ENCODE results near the gene BRME1. TPM values are rescaled to one million over a fixed set of nuclear protein-coding genes. Genes with fewer than 3 reads are reported as not detected.
A peak's percentile ranks its signal among the peaks of the same experiment; 100 is the strongest.

Gene BRME1
- total and polyA plus RNA-seq, 9 donors = 0.57 to 3.7 (median 2.3) TPM

DNA sequence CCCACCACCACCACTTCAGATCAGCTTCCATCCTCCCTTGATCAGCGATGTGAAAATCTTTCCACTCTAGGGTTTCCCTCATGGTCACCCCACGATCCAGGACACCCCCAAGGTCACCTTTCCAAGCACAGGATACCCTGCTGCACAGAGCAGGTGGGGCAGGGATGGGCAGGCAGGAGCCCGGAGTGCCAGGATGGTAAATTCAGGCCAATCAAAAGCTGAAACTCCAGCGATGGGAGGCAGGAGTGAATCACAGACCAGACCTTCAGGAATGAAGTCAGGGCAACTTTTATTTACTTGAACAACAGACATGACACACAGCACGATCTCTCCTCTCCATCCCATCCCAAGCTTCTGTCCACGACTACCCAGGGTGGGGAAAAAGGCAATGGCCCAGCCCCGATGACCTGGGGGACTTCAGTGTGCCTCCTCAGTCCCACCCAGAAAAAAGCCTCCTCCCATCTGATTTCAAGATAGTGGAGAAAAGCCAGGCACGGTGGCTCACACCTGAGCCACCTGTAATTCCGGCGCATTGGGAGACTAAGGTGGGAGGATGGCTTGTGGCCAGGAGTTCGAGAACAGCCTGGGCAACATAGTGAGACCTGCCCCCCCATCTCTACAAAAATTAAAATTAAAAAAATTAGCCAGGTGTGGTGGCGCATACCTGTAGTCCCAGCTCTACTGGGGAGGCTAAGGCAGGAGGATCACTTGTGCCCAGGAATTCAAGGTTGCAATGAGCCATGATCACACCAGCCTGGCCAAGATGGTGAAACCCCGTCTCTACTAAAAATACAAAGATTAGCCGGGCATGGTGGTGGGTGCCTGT is 71.5 kb downstream of the BRME1 start:
- Histone ChIP-seq H3K4me1 (ENCODE audit: insufficient read depth) (peaks cover 12% of the 10 kb centered on the region), H3K9me3 (no peaks in the 10 kb centered on the region), H3K36me3 (peaks cover 3% of the 10 kb centered on the region), H3K4me3 (no peak overlapping the region), H3K27ac (peak overlapping the region; percentile 60 to 83), H3K27me3 (no peaks in the 10 kb centered on the region)
- DNase-seq = peak in 1 of 5 donors; percentile 45
- intact Hi-C loops (cut with DNase I) = loop anchor here in 2 of 4 donors (5.0 kb wide), 1 partner anchor 37 kb away; the partner anchor contains the start of gene ZSWIM4 (in 2 of the 2)
- WGBS, 3 donors = 69 to 72% (median 71%) methylated on average over 14 of the region's 14 CpGs
- TF ChIP-seq POLR2A (IDR thresholded peaks at IDR 0.05) (no peak), EP300 (IDR thresholded peaks at IDR 0.05) (no peak)
- TF ChIP-seq, protein P1, sequence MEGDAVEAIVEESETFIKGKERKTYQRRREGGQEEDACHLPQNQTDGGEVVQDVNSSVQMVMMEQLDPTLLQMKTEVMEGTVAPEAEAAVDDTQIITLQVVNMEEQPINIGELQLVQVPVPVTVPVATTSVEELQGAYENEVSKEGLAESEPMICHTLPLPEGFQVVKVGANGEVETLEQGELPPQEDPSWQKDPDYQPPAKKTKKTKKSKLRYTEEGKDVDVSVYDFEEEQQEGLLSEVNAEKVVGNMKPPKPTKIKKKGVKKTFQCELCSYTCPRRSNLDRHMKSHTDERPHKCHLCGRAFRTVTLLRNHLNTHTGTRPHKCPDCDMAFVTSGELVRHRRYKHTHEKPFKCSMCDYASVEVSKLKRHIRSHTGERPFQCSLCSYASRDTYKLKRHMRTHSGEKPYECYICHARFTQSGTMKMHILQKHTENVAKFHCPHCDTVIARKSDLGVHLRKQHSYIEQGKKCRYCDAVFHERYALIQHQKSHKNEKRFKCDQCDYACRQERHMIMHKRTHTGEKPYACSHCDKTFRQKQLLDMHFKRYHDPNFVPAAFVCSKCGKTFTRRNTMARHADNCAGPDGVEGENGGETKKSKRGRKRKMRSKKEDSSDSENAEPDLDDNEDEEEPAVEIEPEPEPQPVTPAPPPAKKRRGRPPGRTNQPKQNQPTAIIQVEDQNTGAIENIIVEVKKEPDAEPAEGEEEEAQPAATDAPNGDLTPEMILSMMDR (IDR thresholded peaks at IDR 0.05) = no peak

DNA sequence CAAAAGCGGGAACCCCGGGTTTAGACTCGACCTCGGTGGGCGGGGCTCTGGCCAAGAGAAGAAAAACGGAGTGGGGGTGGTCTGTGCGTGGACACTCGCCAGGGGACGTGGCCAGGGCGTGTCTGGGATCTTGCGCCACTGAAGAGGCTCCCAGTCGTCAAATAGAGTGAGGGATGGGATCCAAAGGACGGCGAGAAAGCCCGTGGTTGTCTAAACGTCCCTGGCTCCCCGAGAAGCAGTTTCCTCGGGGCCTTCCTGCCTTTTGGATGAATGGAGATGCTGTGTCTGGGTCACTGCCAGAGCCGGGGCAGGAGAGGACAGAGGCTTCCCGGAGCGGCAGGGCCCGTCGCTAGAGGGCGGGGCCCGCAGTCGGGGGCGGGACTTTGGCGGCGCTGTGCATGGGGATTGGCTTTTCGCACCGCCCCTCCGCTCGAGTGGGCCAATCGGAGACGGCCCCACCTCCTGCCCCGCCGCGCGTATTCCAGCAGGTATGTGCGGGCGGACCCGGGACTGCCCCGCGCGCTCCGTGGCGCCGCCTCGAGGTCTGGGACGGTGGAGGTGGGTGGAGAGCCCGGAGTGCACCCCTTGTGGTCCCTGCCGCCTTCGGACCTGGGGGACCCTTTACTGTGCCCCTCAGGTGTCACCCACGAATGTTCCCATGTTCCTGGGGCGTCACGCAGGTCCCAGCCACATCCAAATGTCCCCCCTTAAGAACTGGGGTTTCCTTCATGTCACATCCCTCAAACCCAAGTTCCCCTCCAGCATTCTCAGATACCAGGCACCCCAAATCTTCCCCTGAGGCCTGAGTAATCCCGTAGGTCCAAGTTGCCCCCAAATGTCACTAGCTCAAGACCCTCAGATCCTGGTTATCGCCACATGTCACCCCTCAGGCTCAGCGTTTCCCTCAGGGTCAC is 72.3 kb downstream of the BRME1 start:
- H3K9me3 ChIP-seq = no peaks in the 10 kb centered on the region
- TF ChIP-seq POLR2A (IDR thresholded peaks at IDR 0.05) = no peak
- TF ChIP-seq, protein P1 (IDR thresholded peaks at IDR 0.05) = peak in 2 of 3 donors; percentile 52 to 53
- intact Hi-C loops (cut with DNase I) = loop anchor here in 2 of 4 donors (5.0 kb wide), 1 partner anchor 36 kb away; the partner anchor contains the start of gene ZSWIM4 (in 2 of the 2)
- H3K36me3 ChIP-seq = peaks cover 3% of the 10 kb centered on the region
- H3K27me3 ChIP-seq = no peaks in the 10 kb centered on the region
- peak; percentile 95 to 98 (median 97) for DNase-seq
- H3K4me3 ChIP-seq = peak overlapping the region; percentile 22
- peak overlapping the region; percentile 60 to 83 for H3K27ac ChIP-seq
- WGBS, 3 donors = 5 to 8% (median 8%) methylated on average over 49 to 59 of the region's 59 CpGs
- H3K4me1 ChIP-seq (ENCODE audit: insufficient read depth) = peaks cover 4% of the 10 kb centered on the region

MicroRNAs within 50 kb of the gene (microRNA counts, 767-probe panel; counts per million panel counts)
- microRNA hsa-miR-181c-5p = 2,285 counts per million, percentile 82 among the panel's probes with 10 or more counts
- microRNA hsa-miR-23a-3p = 6,635 counts per million, percentile 98 among the panel's probes with 10 or more counts
- microRNA hsa-miR-24-3p = 3,610 counts per million, percentile 88 among the panel's probes with 10 or more counts
- 530 counts per million, percentile 78 among the panel's probes with 10 or more counts for microRNA hsa-miR-27a-3p

Small RNAs within 50 kb of the gene (microRNA-seq; reads per million reads assigned to microRNA genes)
- gene MIR181C (198 to 847 (median 514) reads per million in 3 donors), gene MIR181D (81.8 to 298 (median 180) reads per million in 3 donors)

Small RNAs within 50 kb of the gene (small RNA-seq; reads per million reads assigned to genes)
- gene MIR181C (27.3 reads per million, percentile 88 among the genes with 10 or more reads in this experiment), gene MIR181D (47.7 reads per million, percentile 89 among the genes with 10 or more reads in this experiment)

Other genes starting within 250 kb of the BRME1 start
- gene MRI1, start 141.6 kb downstream of the BRME1 start, total RNA-seq = 10 to 100 TPM; 27.5 to 52.6 (median 43.1) TPM
- gene MRI1, start 141.6 kb downstream of the BRME1 start, polyA plus RNA-seq = 10 to 100 TPM; 13.9 to 34.2 TPM
- gene C19orf53, start 131.7 kb downstream of the BRME1 start, total RNA-seq = 100 to 1,000 TPM in 2 of 7 donors, 10 to 100 TPM in 5; 76.4 to 298 (median 91.3) TPM
- gene C19orf53, start 131.7 kb downstream of the BRME1 start, polyA plus RNA-seq = 100 to 1,000 TPM in 1 of 2 donors, 10 to 100 TPM in 1; 62.5 to 156 TPM
- gene ZSWIM4, start 110.7 kb downstream of the BRME1 start, total RNA-seq = 1 to 10 TPM; 2.6 to 7.9 (median 4.6) TPM
- 1 to 10 TPM; 1.2 to 3.8 TPM for gene ZSWIM4, start 110.7 kb downstream of the BRME1 start, polyA plus RNA-seq
- gene NANOS3, start 29.0 kb downstream of the BRME1 start, total RNA-seq = 1 to 10 TPM in 3 of 7 donors, under 1 TPM in 1, not detected in 3; 0.98 to 2.4 (median 1.3) TPM
- under 1 TPM in 1 of 2 donors, not detected in 1; 0.30 TPM for gene NANOS3, start 29.0 kb downstream of the BRME1 start, polyA plus RNA-seq
- gene CC2D1A, start 84 bp upstream of the BRME1 start, total RNA-seq = 10 to 100 TPM; 21.0 to 38.1 (median 29.7) TPM
- gene CC2D1A, start 84 bp upstream of the BRME1 start, polyA plus RNA-seq = 10 to 100 TPM; 13.1 to 24.1 TPM
- 1 to 10 TPM in 5 of 7 donors, under 1 TPM in 2; 0.48 to 3.8 (median 1.4) TPM for gene PODNL1, start 32.3 kb upstream of the BRME1 start, total RNA-seq
- 1 to 10 TPM in 1 of 2 donors, under 1 TPM in 1; 0.63 to 3.7 TPM for gene PODNL1, start 32.3 kb upstream of the BRME1 start, polyA plus RNA-seq
- 10 to 100 TPM; 11.1 to 28.0 (median 23.4) TPM for gene DCAF15, start 46.4 kb upstream of the BRME1 start, total RNA-seq
- 10 to 100 TPM in 1 of 2 donors, 1 to 10 TPM in 1; 5.0 to 29.1 TPM for gene DCAF15, start 46.4 kb upstream of the BRME1 start, polyA plus RNA-seq
- gene RFX1, start 100.2 kb upstream of the BRME1 start, total RNA-seq = 10 to 100 TPM in 5 of 7 donors, 1 to 10 TPM in 2; 2.4 to 16.1 (median 14.7) TPM
- 1 to 10 TPM; 1.2 to 7.6 TPM for gene RFX1, start 100.2 kb upstream of the BRME1 start, polyA plus RNA-seq
- not detected for gene RLN3, start 122.0 kb upstream of the BRME1 start, total RNA-seq
- gene RLN3, start 122.0 kb upstream of the BRME1 start, polyA plus RNA-seq = not detected
- gene IL27RA, start 125.6 kb upstream of the BRME1 start, total RNA-seq = 1 to 10 TPM in 5 of 7 donors, under 1 TPM in 2; 0.48 to 4.3 (median 1.8) TPM
- 1 to 10 TPM; 2.1 to 2.4 TPM for gene IL27RA, start 125.6 kb upstream of the BRME1 start, polyA plus RNA-seq
- gene PALM3, start 156.0 kb upstream of the BRME1 start, total RNA-seq = 1 to 10 TPM in 1 of 7 donors, under 1 TPM in 4, not detected in 2; 0.17 to 2.6 (median 0.48) TPM
- under 1 TPM; 0.20 to 0.33 TPM for gene PALM3, start 156.0 kb upstream of the BRME1 start, polyA plus RNA-seq
- 10 to 100 TPM in 1 of 7 donors, 1 to 10 TPM in 1, under 1 TPM in 5; 0.28 to 13.9 (median 0.53) TPM for gene MISP3, start 166.7 kb upstream of the BRME1 start, total RNA-seq
- gene MISP3, start 166.7 kb upstream of the BRME1 start, polyA plus RNA-seq = 1 to 10 TPM in 1 of 2 donors, under 1 TPM in 1; 0.80 to 1.3 TPM
- gene C19orf67, start 179.7 kb upstream of the BRME1 start, total RNA-seq = not detected
- under 1 TPM in 1 of 2 donors, not detected in 1; 0.08 TPM for gene C19orf67, start 179.7 kb upstream of the BRME1 start, polyA plus RNA-seq
- gene SAMD1, start 184.6 kb upstream of the BRME1 start, total RNA-seq = 10 to 100 TPM; 13.6 to 68.3 (median 41.0) TPM
- gene SAMD1, start 184.6 kb upstream of the BRME1 start, polyA plus RNA-seq = 10 to 100 TPM; 10.5 to 23.6 TPM
- 100 to 1,000 TPM in 5 of 7 donors, 10 to 100 TPM in 2; 33.3 to 280 (median 201) TPM for gene PRKACA, start 211.6 kb upstream of the BRME1 start, total RNA-seq
- gene PRKACA, start 211.6 kb upstream of the BRME1 start, polyA plus RNA-seq = 100 to 1,000 TPM; 104 to 207 TPM
- 1 to 10 TPM in 4 of 7 donors, under 1 TPM in 3; 0.12 to 4.9 (median 1.0) TPM for gene ASF1B, start 230.5 kb upstream of the BRME1 start, total RNA-seq
- 1 to 10 TPM in 1 of 2 donors, under 1 TPM in 1; 0.99 to 1.6 TPM for gene ASF1B, start 230.5 kb upstream of the BRME1 start, polyA plus RNA-seq

Measured in ovary (tissue), 9 donors.